GM18873 (cell line): Measurements from ENCODE around the gene EPHB1.
"Not testable (repeated sequence)": the region's sequence is repeated elsewhere in the genome, so short reads cannot be mapped to it uniquely, and the experiment has no call there.

Source experiments
- ATAC-seq: cut with Tn5 transposase; IDR thresholded peaks from one replicate; pipeline ENCODE4 v1.9.1; 2021; ENCODE audit warnings: mild to moderate bottlenecking, moderate library complexity, moderate number of reproducible peaks; ENCODE audit not compliant: unreplicated experiment, low FRiP score

The EPHB1 gene

GRCh38 chr3:135097276-135097946, 302.4 kb downstream of the EPHB1 start:
- ATAC-seq: no peak

- no peak for ATAC-seq
Observed at GRCh38 chr3:135099734-135100355, 304.8 kb downstream of the EPHB1 start.

GRCh38 chr3:135100366-135100765, 305.3 kb downstream of the EPHB1 start:
- ATAC-seq: no peak

GRCh38 chr3:135103917-135104316, 308.9 kb downstream of the EPHB1 start:
- ATAC-seq: no peak

GRCh38 chr3:135106445-135106844, 311.4 kb downstream of the EPHB1 start:
- ATAC-seq: no peak

GRCh38 chr3:135107043-135107442, 312.0 kb downstream of the EPHB1 start:
- ATAC-seq: no peak

GRCh38 chr3:135109681-135110080, 314.6 kb downstream of the EPHB1 start:
- no peak for ATAC-seq

GRCh38 chr3:135114551-135114950, 319.5 kb downstream of the EPHB1 start:
- ATAC-seq: not testable (repeated sequence)

GRCh38 chr3:135117977-135118376, 322.9 kb downstream of the EPHB1 start:
- ATAC-seq: no peak

- ATAC-seq: no peak
Observed at GRCh38 chr3:135118792-135119191, 323.7 kb downstream of the EPHB1 start.

GRCh38 chr3:135125171-135125801, 330.2 kb downstream of the EPHB1 start:
- ATAC-seq: no peak

GRCh38 chr3:135127946-135128470, 332.9 kb downstream of the EPHB1 start:
- ATAC-seq: no peak

GRCh38 chr3:135128818-135129217, 333.8 kb downstream of the EPHB1 start:
- no peak for ATAC-seq

GRCh38 chr3:135131290-135131689, 336.2 kb downstream of the EPHB1 start:
- ATAC-seq: no peak

- ATAC-seq: no peak
Observed at GRCh38 chr3:135133905-135134683, 339.0 kb downstream of the EPHB1 start.

- no peak for ATAC-seq
Observed at GRCh38 chr3:135134684-135135075, 339.6 kb downstream of the EPHB1 start.

GRCh38 chr3:135135445-135135844, 340.4 kb downstream of the EPHB1 start:
- ATAC-seq: no peak

- no peak for ATAC-seq
Observed at GRCh38 chr3:135136361-135137100, 341.5 kb downstream of the EPHB1 start.

GRCh38 chr3:135137296-135137695, 342.2 kb downstream of the EPHB1 start:
- ATAC-seq: no peak

GRCh38 chr3:135138776-135139175, 343.7 kb downstream of the EPHB1 start:
- ATAC-seq: no peak
